GM19240 (cell line): ENCODE results near the gene ORM2.
"Not testable (repeated sequence)": the region's sequence is repeated elsewhere in the genome, so short reads cannot be mapped to it uniquely, and the experiment has no call there.

Experiments
- DNase-seq: peaks from one replicate; pipeline ENCODE4 v3.0.0; 2011; ENCODE audit warnings: low spot score; ENCODE audit not compliant: insufficient read length

ORM2 gene

DNA sequence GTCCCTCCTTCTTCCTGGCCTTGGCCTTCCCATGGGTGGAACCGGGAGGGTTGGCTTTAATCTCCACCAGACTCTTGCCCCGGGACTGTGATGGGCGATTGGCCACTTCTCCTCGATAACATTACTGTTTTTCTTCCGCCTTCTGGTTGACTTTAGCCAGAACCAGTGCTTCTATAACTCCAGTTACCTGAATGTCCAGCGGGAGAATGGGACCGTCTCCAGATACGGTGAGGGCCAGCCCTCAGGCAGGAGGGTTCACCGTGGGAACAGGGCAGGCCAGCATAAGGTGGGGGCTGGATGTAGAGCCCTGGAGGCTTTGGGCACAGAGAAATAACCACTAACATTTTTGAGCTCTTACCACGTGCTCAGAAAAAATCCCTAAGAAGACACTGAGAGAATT, 967 bp downstream of the ORM2 start:
- no peak for DNase-seq

DNA sequence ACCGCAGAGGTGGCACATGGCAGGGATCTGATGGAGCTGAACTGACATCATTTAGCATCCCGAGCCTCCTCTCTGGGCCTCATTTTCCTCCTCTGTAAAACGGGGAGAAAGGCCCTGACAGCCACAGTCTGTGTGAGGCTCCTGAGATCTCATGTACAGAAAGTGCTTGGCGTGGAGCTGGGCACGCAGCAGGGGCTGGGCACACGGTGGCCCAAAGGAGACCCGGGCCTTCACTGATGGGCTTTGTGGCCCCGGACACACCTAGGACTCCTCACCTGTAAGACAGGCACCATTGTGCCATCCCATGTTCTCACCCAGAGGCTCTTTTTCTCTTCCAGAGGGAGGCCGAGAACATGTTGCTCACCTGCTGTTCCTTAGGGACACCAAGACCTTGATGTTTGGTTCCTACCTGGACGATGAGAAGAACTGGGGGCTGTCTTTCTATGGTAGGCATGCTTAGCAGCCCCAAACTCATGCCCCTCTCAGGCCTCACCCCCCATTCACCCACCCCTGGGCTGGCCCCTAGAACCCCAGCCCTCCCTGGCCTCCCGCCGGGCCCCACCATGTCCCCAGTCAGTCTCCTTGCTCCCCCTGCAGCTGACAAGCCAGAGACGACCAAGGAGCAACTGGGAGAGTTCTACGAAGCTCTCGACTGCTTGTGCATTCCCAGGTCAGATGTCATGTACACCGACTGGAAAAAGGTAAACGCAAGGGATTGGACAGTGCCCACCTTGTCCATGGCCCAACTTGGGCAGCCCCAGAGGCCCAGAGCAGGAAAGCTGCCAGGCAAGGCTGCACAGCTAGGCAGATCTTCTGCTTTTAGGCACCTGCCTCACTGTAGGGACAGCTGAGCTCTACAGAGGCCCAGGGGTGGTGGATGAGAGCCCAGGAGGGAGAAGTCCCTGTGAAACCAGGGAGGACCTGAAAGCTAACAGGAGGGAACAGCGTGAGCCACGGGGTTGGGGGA, 1.8 kb downstream of the ORM2 start:
- not testable (repeated sequence) for DNase-seq

DNA sequence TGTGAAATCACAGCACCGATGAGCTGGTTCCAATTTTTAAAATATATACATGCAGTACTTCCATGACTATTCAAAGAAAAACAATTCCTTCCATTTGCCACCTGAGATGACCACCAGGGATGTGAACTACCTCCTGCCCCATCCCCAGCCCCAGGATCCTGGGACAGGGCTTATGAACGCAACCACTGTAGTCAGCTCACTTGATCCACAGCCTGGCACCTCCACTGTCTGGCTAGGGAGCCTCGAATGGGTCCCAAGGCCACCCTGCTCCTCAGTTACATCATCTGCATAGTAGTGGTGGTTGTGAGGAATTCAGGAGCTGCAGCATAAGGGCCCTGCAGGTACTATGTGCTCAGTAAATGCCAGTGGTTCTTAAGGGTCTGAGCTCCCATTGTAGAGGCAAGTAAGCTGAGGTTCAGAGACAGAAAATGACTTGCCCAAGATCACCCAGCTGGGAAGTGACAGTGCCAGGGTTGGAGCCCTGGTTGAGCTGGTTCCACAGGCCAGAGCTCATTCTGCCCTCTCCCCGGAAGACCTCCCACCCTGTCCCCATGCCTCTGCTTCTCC, 2.9 kb downstream of the ORM2 start:
- not testable (repeated sequence) for DNase-seq

DNA sequence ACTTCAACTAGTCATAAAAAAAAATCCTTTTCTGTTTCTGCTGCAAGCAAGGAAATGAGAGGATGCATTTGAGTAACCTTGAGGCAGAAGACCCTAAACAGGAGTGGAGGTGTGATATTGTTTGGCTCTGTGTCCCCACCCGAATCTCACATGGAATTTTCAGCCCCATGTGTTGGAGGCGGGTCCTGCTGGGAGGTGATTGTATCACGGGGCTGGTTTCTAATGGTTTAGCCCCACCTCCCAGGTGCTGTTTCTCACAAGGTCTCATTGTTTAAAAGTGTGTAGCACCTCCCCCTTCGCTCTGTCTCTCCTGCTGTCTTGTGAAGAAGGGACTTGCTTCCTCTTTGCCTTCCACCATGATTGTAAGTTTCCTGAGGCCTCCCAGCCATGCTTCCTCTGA, 4.0 kb downstream of the ORM2 start:
- not testable (repeated sequence) for DNase-seq

DNA sequence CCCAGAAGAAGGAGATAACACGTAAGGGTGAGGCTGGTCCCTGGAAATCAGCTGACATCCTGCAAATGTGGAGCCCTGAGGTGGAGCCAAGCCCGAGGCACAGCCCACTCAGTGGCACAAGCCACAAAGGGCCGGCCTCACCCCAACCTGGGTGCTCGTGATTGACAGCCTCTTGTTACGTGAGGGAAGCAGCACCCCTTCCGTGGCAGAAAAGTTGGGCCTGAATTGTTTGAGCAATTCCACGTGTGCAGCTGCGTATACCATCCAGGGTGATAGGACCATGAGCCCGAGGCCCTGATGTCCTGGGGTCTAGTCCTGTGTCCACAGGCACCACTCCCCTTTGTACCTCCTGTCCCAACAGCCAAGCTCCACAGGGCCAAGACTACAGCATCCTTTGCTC, 4.8 kb downstream of the ORM2 start:
- DNase-seq, result no peak

DNA sequence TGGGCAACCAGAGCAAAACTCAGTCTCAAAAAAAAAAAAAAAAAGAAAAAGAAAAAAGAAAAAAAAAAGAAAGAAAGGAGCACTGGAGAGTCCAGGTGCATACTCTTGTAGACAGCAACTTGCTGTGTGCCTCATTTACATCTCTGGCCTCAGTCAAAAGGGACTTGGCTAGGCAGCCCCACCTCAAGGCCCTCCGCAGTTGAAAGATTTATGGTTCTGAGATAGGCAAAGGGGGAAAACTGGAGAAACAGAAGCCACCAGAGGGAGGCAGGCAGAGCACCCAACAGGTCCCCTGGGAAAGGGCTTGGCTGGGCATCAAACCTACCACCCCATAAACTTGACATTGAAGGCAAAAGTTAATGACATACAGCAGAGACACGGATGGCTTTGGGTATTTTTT, 6.1 kb downstream of the ORM2 start:
- DNase-seq, result no peak

DNA sequence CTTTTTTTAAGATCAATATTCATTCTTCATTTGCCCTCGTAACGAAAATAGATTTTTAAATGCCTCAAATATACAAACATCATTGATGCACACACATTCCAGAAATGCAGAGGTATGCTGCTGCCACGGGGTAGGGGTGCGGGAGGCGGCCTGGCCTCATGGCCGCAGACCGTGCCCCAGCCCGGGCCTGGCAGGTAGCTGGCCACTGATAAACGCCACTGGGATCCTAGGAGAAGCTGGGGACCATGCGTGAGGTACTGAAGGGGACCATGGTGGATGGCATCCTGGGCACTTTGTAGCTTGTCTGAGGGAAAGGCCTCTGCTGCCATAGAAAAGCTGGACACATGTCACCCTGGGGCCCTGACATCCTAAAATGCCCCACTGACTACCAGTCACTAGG, 6.5 kb downstream of the ORM2 start:
- DNase-seq, result no peak

DNA sequence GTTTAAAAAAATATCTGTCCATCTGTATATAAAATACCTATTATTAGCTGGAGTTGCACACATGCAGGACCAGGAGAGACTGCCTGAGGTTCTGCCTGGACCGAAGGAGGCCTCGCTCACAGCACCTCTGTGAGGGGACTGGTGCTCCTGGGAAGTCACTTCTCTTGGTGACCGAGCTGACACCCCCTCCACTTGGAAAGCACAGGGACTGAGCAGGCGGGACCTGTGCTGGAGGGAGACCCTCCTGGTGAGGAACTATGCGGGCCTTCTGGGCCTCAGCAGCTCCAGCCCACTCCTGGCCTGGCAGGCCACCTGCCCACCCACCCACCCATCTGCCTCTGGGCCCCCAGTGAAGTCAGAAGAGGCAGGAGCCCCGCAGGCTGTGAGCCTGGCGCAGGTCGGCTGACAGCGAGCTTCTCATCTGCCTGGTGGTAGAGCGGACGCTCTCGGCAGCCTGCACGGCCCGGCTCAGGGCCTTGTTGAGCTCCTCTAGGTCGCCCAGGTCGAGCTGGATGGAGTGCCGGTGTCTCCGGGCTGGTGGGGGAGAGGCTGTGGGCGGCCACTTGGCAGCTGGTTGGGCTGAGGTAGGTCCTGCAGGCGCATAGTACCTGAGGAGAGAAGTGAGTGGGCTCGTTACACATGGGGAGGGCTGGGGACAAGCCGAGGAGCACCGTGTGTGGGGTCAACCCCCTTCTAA, 7.2 kb downstream of the ORM2 start:
- DNase-seq, result no peak

DNA sequence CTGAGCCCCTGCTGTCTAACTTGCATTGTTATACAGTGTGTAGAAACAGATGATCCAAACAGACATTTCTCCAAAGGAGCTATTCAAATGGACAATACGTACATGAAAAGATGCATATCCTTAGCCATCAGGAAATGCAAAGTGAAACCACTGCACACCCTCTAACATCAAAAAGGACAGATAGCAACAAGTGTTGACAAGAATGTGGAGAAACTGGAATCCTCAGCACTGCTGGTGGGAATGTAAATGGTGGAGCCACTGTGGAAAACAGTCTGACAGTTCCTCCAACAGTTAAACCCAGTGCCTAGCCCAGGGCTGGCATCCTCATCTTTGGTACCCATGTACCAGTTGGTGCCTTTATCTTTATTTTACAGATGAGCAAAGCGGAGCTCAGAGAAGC, 8.5 kb downstream of the ORM2 start:
- DNase-seq, result no peak

DNA sequence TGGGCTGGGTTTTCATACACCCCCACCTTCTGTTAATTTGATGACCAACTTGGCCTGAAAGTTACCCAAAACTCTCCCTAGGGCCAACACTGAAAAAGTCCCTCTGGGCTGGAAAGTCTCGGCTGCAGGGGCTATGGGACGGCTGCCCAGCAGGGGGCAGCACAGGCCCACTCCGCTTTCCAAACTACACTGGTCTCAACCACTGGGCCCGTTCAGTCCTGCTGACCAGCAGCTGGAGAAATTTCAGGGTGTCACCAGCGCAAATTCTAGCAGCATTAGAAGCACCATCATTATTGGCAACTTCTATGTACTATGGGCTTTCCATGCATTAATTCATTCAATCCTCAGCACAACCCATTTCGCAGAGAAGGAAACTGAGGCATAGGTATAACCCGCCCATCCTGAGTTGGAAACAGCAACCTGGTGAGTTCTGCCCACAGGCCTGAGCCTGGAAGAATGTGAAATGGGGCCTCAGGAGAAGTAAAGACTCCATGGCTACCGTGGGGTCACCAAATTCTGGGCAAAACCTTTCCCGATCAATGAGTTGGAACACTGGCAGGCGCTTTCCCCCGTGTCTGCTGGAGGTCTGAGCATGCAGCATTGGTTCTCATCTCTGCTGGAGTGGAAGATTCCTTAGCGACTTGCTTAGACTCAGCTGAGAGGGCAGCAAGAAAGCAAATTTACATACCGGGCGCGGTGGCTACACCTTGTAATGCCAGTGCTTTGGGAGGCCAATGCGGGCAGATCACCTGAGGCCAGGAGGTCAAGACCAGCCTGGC, 9.7 kb downstream of the ORM2 start:
- peak; percentile 73 for DNase-seq

DNA sequence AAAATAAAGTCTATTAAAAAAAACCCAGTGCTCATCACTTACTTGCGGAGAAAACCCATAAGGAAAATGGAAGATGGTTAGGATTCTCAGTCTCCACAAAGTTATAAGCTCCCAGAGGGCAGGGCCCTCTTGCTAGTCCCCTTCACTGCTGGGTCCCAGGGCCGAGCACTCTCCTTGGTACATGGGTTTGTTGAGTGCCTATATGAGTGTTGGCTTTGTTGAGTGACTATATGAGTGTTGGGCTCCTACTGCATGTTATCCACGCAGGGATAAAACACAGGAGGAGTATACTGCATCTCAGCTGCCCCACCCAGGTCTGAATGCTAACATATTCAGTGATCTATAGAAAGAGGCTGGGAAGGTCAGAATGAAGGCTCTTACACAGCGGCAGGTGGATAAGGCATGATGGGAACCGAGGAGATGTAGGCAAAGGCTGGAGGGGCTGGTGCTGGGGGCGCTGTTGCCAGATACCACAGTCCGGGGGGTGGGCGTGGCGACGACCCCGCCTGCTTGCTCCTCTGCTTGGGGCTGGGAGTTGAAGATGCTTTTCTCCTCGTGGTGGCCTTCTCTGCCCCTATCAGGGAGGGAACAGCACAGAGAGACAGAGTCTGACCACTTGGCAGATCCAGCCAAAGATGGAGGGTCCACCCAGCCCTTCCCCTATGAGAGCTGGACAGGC, 11.6 kb downstream of the ORM2 start:
- no peak for DNase-seq

DNA sequence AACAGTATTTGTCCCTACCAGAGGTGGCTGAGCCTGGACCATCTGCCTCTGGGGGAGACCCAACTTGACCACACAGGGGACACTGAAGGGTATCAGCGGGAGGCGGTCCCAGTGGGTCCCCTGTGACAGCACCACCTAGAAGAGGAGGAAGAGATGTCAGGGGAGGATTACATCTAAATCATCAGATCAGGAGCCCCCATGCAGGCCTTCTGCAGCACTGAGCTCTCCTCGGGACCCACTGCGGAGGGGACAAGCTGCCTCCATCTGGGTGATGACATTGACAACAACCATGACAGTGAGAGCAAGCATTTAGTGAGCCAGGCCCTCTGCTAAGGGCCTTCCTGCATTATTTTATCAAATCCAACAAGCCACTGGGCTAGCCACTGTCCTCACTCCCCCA, 12.3 kb downstream of the ORM2 start:
- no peak for DNase-seq

DNA sequence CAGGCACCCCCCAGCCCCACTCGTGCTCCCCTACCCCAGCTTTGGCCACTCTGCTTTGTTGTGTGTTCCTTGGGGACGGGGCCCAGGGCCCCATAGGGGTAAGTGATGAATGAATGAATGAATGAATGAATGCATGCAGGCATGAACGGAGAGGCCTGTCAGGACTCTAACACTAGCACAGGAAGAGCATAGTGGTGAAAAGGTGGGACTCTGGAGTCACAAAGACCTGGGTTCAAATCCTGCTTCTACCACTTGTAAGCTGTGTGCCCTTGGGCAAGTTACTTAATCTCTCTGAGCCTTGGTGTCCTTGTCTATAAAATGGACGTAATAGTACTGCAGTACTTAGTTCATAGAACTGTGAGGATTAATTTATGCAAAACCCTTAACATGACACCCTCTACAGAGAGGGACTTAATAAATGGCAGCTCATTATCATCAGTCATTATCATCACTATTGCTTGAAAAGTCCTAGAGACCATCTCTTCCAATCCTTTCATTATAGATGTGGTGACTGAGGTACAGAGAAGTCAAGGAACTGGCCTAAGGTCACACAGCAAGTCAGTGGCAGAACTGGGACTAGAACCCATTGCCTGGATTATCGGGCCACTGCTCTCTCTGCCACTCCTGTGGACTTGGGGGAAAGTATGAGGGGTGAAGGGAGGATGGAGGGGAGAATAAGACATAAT, 13.2 kb downstream of the ORM2 start:
- DNase-seq, result no peak

DNA sequence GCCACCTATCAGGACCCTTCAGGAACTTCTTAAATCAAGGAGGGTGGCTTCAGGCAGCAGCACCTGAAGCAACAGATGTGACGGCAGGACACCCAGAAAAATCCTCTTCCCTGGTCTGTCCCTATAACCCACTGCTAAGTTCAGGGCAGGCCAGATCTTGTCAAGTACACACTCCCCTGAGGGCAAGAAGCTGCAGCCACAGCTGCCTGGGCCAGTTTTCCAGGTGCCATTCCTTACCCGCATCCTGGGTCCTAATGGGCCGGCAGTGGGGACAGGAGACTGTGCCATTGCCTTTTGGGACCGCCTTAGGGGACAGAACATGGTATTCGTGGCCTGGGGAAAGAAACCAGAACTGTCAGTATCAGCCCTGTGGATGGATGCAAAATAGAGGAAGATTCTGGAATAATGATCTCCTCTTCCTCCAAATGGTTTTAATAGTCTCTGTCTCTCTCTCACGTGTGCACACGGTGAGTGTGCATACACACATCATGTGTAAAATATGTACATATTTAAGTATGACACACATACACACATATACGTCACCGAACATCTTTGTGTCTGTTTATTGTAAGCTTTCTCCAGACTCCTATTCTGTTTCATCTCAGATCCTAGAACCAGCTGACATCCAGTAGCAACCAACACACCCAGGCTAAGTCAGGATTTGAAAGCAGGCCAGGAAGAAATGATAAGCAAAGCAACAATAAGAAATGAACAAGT, 14.0 kb downstream of the ORM2 start:
- DNase-seq, result no peak

DNA sequence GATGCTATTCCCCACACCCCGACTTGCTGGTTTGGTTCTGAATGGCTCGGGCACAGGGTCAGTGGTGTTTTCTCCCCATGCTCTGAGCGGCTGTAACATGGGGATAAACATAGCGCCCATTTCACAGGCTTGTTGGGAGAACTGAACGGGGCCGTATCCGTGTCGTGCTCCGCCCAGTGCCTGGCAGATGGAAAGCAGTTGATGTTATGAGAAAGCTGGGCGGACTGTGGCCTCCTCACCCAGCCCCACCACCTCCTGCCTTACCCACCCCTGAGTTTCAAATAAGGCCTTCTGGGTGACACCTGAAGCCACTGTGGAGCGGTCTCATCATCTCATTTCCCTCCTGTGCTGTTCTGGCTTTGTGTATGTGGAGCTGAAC, 14.5 kb downstream of the ORM2 start:
- no peak for DNase-seq

DNA sequence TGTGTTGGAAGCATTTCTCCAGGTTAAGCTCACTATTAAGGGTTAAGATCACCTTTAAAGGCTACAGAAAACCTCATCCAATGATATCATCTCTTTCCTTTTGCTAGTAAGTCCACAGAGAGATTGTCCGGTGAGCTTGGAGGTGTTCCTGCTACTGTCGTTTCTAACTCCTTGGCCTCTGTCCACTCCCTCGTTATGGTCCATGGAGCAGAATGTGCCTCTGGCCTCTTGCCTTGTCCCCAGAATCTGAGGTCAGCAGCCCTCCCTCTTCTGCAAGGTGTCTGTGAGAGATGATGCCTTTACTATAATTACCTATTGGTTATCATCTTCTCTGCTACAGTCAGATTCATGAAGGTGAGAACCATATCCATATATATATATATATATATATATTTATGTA, 15.0 kb downstream of the ORM2 start:
- no peak for DNase-seq

DNA sequence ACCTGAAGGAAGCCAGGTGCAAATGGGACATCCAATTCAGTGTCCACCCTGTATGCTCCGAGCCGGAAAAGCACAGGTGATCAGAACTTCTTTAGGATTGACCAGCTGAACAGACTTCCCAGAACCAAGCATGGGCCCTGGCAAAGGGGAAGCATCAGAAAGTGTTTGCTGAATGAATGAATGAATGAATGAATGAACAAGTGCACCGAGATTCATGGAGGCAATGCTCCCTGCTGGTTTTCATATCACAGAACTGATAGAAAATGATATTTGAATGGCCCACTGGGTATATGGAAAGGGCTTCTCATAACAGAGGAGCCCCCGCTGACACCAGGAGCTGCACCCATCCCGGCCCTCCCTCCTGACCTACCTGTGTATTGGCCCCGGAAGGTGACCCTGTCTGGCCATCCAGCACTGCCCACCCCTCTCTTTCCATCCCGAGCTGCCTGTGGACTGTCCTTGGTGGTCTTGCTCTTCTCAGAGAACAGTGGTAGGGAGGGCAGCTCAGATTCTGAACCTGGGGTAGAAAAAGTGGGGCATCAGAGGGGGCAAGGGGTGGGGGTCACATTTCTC, 15.9 kb downstream of the ORM2 start:
- DNase-seq, result no peak

DNA sequence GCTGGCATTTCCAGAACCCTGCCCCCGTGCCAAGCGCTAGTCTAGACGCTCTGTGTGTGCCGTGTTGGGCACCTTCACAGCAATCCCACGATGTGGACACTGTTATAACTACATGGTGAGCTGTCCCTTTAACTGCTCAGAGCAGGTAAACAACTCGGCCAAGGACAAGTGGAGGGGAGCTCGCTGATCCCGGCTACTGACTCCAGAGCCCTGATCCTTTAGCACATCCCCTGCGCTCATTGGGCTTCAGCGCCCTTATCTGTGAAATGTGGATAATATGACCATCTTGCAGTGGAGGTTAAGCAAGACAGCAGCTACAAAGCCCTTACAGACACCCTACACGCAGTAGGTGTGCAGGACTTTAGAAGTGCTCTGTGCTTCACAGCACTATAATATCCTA, 16.5 kb downstream of the ORM2 start:
- no peak for DNase-seq

DNA sequence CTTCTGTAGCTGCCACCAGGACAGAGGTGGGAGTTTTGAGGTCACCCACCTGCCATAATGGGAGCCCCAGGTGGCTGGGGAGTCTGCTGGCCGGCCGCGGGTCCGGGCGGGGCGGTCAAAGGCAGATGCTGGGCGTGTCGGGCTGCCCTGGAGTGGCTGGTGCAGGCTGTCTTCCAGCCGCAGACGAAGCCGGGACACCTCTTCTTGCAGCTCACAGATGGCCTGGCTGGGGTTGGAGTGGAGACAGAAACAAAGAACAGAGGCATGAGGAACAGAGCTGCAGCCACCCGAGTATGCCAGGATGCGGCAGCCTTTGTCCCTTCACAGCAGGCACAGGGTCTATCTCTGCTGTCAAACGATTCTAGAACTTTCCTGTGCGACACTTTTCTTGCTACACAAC, 18.0 kb downstream of the ORM2 start:
- no peak for DNase-seq
